Measurements from ENCODE around the gene PLAC8L1.
"Not testable (repeated sequence)": the region's sequence is repeated elsewhere in the genome, so short reads cannot be mapped to it uniquely, and the experiment has no call there.

PLAC8L1 gene

GRCh38 chr5:146105477-146105876, at the start of gene PLAC8L1:
Gene PLAC8L1, minus strand, starts transcription at chr5:146105577. Its CDS starts 1,266 bp downstream, at chr5:146104311.
- no peak for DNase-seq (ENCODE audit: low read depth)

GRCh38 chr5:146151970-146152369, 46.6 kb upstream of the PLAC8L1 start:
- DNase-seq (ENCODE audit: low read depth), result no peak

- DNase-seq (ENCODE audit: low read depth), result no peak
These were observed 32.6 kb upstream of the PLAC8L1 start for GRCh38 chr5:146137967-146138403.

- DNase-seq (ENCODE audit: low read depth), result no peak
These were observed 25.2 kb upstream of the PLAC8L1 start for GRCh38 chr5:146130440-146131045.

GRCh38 chr5:146126068-146126467, 20.7 kb upstream of the PLAC8L1 start:
- no peak for DNase-seq (ENCODE audit: low read depth)

GRCh38 chr5:146124580-146124979, 19.2 kb upstream of the PLAC8L1 start:
- DNase-seq (ENCODE audit: low read depth), result no peak

GRCh38 chr5:146121451-146121850, 16.1 kb upstream of the PLAC8L1 start:
- DNase-seq (ENCODE audit: low read depth), result not testable (repeated sequence)

- DNase-seq (ENCODE audit: low read depth), result no peak
These were observed 12.9 kb upstream of the PLAC8L1 start for GRCh38 chr5:146118322-146118721.

GRCh38 chr5:146117216-146117615, 11.8 kb upstream of the PLAC8L1 start:
- not testable (repeated sequence) for DNase-seq (ENCODE audit: low read depth)

GRCh38 chr5:146116361-146116760, 11.0 kb upstream of the PLAC8L1 start:
- DNase-seq (ENCODE audit: low read depth), result no peak

- DNase-seq (ENCODE audit: low read depth), result no peak
These were observed 7.1 kb upstream of the PLAC8L1 start for GRCh38 chr5:146112476-146112875.

GRCh38 chr5:146111409-146111808, 6.0 kb upstream of the PLAC8L1 start:
- DNase-seq (ENCODE audit: low read depth), result no peak

- DNase-seq (ENCODE audit: low read depth), result no peak
These were observed 4.0 kb upstream of the PLAC8L1 start for GRCh38 chr5:146109379-146109778.

GRCh38 chr5:146108870-146109269, 3.5 kb upstream of the PLAC8L1 start:
- not testable (repeated sequence) for DNase-seq (ENCODE audit: low read depth)

- no peak for DNase-seq (ENCODE audit: low read depth)
These were observed 2.5 kb upstream of the PLAC8L1 start for GRCh38 chr5:146107901-146108300.

- no peak for DNase-seq (ENCODE audit: low read depth)
These were observed 1.8 kb downstream of the PLAC8L1 start for GRCh38 chr5:146103594-146103993.

GRCh38 chr5:146101646-146102045, 3.7 kb downstream of the PLAC8L1 start:
- no peak for DNase-seq (ENCODE audit: low read depth)

GRCh38 chr5:146098047-146098446, 7.3 kb downstream of the PLAC8L1 start:
- DNase-seq (ENCODE audit: low read depth), result no peak

GRCh38 chr5:146091881-146092280, 13.5 kb downstream of the PLAC8L1 start:
- DNase-seq (ENCODE audit: low read depth), result no peak

- no peak for DNase-seq (ENCODE audit: low read depth)
These were observed 16.1 kb downstream of the PLAC8L1 start for GRCh38 chr5:146089287-146089686.

GRCh38 chr5:146088098-146088497, 17.3 kb downstream of the PLAC8L1 start:
- DNase-seq (ENCODE audit: low read depth), result no peak

- no peak for DNase-seq (ENCODE audit: low read depth)
These were observed 21.0 kb downstream of the PLAC8L1 start for GRCh38 chr5:146084376-146084775.

GRCh38 chr5:146082798-146083197, 22.6 kb downstream of the PLAC8L1 start:
- no peak for DNase-seq (ENCODE audit: low read depth)

GRCh38 chr5:146081556-146081955, 23.8 kb downstream of the PLAC8L1 start:
- DNase-seq (ENCODE audit: low read depth), result no peak
